ENCODE data around the gene ACOT11.

ACOT11 gene

DNA sequence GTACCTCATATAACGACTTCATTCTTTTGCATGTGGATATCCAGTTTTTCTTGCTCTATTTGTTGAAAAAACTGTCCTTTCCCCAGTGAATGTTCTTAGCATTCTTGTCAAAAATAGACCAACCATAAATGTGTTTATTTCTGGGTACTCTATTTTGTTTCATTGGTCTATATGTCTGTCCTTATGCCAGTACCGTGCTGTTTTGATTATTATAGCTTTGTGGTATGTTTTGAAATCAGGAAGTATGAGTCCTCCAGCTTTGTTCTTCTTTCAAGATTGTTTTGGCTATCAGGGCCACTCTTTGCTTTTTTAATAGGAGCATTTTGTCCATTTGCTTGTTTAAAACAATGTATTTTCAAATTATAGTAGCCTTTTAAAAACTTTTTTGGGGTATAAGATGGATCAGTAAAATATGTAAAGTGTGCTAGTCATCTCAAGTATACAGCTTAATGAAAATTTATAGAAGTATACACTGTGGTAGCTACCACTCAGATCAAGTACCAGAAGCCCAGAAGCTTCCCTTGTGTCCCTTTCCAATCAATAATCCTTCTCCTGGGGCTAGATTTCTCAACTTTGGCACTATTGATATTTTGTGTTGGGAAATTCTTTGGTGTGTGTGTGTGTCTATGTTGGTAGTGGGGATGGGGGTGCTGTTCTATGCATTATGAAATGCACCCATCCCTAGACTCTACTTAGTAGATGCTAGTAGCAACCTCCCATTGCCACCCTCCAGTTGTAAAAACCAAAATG, 110.3 kb downstream of the ACOT11 start (continued):
- TF ChIP-seq, protein P1, sequence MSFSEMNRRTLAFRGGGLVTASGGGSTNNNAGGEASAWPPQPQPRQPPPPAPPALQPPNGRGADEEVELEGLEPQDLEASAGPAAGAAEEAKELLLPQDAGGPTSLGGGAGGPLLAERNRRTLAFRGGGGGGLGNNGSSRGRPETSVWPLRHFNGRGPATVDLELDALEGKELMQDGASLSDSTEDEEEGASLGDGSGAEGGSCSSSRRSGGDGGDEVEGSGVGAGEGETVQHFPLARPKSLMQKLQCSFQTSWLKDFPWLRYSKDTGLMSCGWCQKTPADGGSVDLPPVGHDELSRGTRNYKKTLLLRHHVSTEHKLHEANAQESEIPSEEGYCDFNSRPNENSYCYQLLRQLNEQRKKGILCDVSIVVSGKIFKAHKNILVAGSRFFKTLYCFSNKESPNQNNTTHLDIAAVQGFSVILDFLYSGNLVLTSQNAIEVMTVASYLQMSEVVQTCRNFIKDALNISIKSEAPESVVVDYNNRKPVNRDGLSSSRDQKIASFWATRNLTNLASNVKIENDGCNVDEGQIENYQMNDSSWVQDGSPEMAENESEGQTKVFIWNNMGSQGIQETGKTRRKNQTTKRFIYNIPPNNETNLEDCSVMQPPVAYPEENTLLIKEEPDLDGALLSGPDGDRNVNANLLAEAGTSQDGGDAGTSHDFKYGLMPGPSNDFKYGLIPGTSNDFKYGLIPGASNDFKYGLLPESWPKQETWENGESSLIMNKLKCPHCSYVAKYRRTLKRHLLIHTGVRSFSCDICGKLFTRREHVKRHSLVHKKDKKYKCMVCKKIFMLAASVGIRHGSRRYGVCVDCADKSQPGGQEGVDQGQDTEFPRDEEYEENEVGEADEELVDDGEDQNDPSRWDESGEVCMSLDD (tag by site-specific recombination; IDR thresholded peaks at IDR 0.05) = no peak
